Common myeloid progenitor, CD34-positive (primary cell): ENCODE results near the gene SCGB1D4.

Source experiments
- CTCF ChIA-PET: fragments of 350-600 bp; sonication (Branson Sonifier 250); formaldehyde crosslinking; loops from one replicate; lab custom pipeline; 2021; ENCODE audit warnings: antibody characterized with exemption; lab: Charles Lee
- POLR2A ChIA-PET: fragments of 350-600 bp; sonication (Branson Sonifier 250); formaldehyde crosslinking; loops from one replicate; lab custom pipeline; 2021; ENCODE audit warnings: antibody characterized with exemption; lab: Charles Lee
- DNase-seq, 3 donors: peaks; one replicate each; pipeline versions ENCODE4 v3.0.0 to v3.0.0-alpha.2; 2013
- H3K27ac ChIP-seq, 2 experiments: 1 replicate in 1 of 2; 2 replicates in 1 of 2; pipeline ENCODE4 v1.7.0; 2013; ENCODE audit warnings: inconsistent platforms in 2 of 2, low read length in 2 of 2, mild to moderate bottlenecking in 2 of 2, low read depth in 1 of 2, moderate library complexity in 1 of 2; ENCODE audit not compliant: severe bottlenecking in 2 of 2, insufficient read depth in 1 of 2, poor library complexity in 1 of 2
- H3K27me3 ChIP-seq, 5 experiments: replicated peaks in 2 of 5; 1 replicate in 3 of 5; 2 replicates in 2 of 5; pipeline versions ENCODE4 v1.6.1 to v1.7.0; 2013; ENCODE audit warnings: low read length in 4 of 5, mild to moderate bottlenecking in 2 of 5, moderate library complexity in 2 of 5, inconsistent platforms in 1 of 5; ENCODE audit not compliant: insufficient read depth in 5 of 5, control insufficient read depth in 4 of 5
- H3K36me3 ChIP-seq, 4 experiments: 1 replicate in 2 of 4; 2 replicates in 2 of 4; pipeline versions ENCODE4 v1.6.1 to v1.7.0; 2013; ENCODE audit warnings: low read length in 3 of 4, control low read depth in 1 of 4, mild to moderate bottlenecking in 1 of 4; ENCODE audit not compliant: control insufficient read depth in 4 of 4, insufficient read depth in 4 of 4
- H3K4me1 ChIP-seq, 4 experiments: 1 replicate in 3 of 4; 2 replicates in 1 of 4; pipeline versions ENCODE4 v1.6.1 to v1.7.1; 2013; ENCODE audit warnings: low read length in 3 of 4, mild to moderate bottlenecking in 3 of 4, control low read depth in 1 of 4, inconsistent platforms in 1 of 4, moderate library complexity in 1 of 4; ENCODE audit not compliant: control insufficient read depth in 4 of 4, insufficient read depth in 4 of 4; ENCODE audit errors: control extremely low read depth in 1 of 4
- H3K4me3 ChIP-seq, 7 experiments: 1 replicate in 4 of 7; 2 replicates in 3 of 7; pipeline versions ENCODE4 v1.5.1 to v1.7.0; 2013; ENCODE audit warnings: mild to moderate bottlenecking in 7 of 7, low read length in 6 of 7, moderate library complexity in 6 of 7, inconsistent platforms in 2 of 7, low read depth in 2 of 7, control low read depth in 1 of 7; ENCODE audit not compliant: insufficient read depth in 4 of 7, control insufficient read depth in 1 of 7; ENCODE audit errors: extremely low read depth in 1 of 7
- H3K9me3 ChIP-seq, 5 experiments: 1 replicate in 4 of 5; 2 replicates in 1 of 5; pipeline versions ENCODE4 v1.6.1 to v1.7.1; 2013; ENCODE audit warnings: low read length in 4 of 5, mild to moderate bottlenecking in 2 of 5, inconsistent platforms in 1 of 5, low read depth in 1 of 5, moderate library complexity in 1 of 5; ENCODE audit not compliant: control insufficient read depth in 4 of 5, insufficient read depth in 2 of 5; ENCODE audit errors: control extremely low read depth in 1 of 5
- WGBS: methylation state at CpG from one replicate; pipeline ENCODE4 v1.1.5; 2013; ENCODE audit not compliant: insufficient coverage; 5-methylcytosine and 5-hydroxymethylcytosine counted together

The SCGB1D4 gene

DNA sequence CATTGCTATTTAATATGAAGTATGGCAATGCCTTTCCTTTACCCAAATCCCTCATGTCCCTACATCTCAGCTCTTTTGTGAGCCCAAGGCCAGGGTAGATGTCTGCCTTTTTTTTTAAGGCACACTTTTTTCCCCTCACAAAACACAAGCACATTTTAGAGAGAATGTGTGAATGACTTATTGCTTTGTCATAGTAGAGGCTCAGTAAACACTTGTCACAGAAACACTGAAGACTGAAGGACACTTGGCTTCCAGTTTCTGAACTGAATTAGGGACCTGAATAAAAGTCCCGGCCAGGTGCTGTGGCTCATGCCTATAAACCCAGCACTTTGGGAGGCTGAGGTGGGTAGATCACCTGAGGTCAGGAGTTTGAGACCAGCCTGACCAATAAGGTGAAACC lies 31.8 kb downstream of the SCGB1D4 start:
- no peak for DNase-seq
- no peaks in the 10 kb centered on the region for H3K9me3 ChIP-seq
- H3K4me3 ChIP-seq, result no peak overlapping the region
- peaks cover 0 to 9% (median 3%) of the 10 kb centered on the region in 5 experiments for H3K27me3 ChIP-seq
- POLR2A ChIA-PET, result no interaction called here
- no peak overlapping the region for H3K27ac ChIP-seq
- H3K4me1 ChIP-seq, result no peaks in the 10 kb centered on the region
- CTCF ChIA-PET, result no interaction called here
- 80% methylated on average over 1 of the region's 1 CpG for WGBS
- H3K36me3 ChIP-seq, result no peaks in the 10 kb centered on the region

DNA sequence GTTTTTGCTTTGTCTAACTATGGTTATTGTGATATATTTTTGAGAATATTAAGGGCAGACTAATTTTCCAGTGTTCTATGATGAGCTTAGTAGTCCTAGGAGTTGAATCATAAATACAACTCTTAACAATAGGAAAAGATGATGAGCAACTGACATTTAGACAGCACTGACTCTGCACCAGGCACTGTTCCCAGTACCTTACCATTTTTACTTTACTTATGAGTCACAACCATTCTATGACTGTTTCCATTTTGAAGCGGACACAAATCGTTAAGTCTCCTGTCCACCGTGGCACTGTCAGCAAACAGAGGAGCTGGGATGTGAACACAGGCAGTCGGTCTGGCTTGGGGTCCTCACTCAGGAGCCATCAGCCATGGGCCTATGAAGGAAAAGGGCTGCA lies 32.3 kb downstream of the SCGB1D4 start:
- 89% methylated on average over 4 of the region's 4 CpGs for WGBS
- ChIA-PET POLR2A (no interaction called here), CTCF (no interaction called here)
- no peak overlapping the region for H3K4me3 ChIP-seq
- H3K27ac ChIP-seq, result no peak overlapping the region
- no peaks in the 10 kb centered on the region for H3K36me3 ChIP-seq
- H3K27me3 ChIP-seq, result peaks cover 0 to 9% (median 3%) of the 10 kb centered on the region in 5 experiments
- no peaks in the 10 kb centered on the region for H3K4me1 ChIP-seq
- DNase-seq, result no peak
- no peaks in the 10 kb centered on the region for H3K9me3 ChIP-seq

DNA sequence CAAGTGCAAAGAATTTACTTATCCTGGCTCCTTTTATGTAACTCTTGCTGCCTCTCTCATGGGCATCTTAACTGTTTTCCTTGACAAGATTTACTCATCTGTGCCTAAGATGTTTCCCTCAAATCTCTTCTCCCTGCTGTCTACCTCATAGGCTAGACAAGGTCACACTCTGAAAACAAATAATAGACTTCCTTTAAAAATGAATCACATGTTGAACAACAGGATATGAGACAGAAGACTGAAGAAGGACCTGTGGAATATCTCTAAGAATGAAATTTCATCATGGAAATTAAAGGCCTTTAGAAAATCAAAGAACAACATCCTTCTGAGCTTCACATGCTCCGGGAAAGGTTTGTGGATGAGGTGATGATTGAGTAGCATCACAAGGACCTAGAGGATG lies 34.9 kb downstream of the SCGB1D4 start:
- Histone ChIP-seq H3K4me3 (no peak overlapping the region), H3K27me3 (peaks cover 0 to 6% (median 3%) of the 10 kb centered on the region in 5 experiments), H3K9me3 (no peaks in the 10 kb centered on the region), H3K27ac (no peak overlapping the region), H3K4me1 (no peaks in the 10 kb centered on the region), H3K36me3 (no peaks in the 10 kb centered on the region)
- POLR2A ChIA-PET, result no interaction called here
- CTCF ChIA-PET, result no interaction called here
- no peak for DNase-seq
- no CpG with 5 or more reads among the region's 1 CpG for WGBS

DNA sequence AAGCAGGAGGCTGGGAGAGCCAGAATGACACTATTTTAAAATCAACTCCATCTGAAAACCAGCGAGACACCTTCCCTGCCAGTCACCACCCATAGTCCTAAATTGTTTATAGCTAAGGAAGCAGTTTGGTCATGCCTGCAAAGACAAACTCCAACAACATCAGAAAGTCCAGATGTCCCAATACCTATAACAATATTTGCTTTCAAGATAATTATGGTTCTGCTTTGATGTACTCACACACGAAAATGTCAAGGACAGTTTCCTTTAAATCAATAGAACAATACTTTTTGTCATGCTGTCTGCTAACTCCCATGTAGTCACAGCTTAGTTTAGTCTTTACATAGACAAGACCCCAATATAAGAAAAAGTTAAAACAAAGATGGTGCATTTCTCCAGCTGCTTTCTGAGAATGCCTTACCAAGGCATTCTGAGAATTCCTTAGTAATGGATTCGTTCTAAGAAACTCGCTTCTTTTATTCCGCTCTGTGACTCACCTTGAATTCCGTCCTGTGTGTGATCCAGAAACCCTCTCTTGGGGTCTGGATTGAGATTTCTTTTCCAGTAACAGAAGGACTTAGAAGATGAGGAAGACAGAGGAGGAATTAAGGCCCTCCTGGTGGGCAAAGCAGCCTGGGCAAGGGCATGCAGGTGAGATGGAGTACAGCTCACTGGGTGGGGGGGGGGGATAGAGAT lies 38.5 kb downstream of the SCGB1D4 start:
- Histone ChIP-seq H3K36me3 (no peaks in the 10 kb centered on the region), H3K27ac (no peak overlapping the region), H3K9me3 (peaks cover 0 to 2% (median 0%) of the 10 kb centered on the region in 5 experiments), H3K4me1 (no peaks in the 10 kb centered on the region), H3K4me3 (no peak overlapping the region), H3K27me3 (peaks cover 0 to 3% (median 0%) of the 10 kb centered on the region in 5 experiments)
- ChIA-PET POLR2A (no interaction called here), CTCF (no interaction called here)
- DNase-seq, result no peak
- 93% methylated on average over 6 of the region's 6 CpGs for WGBS

DNA sequence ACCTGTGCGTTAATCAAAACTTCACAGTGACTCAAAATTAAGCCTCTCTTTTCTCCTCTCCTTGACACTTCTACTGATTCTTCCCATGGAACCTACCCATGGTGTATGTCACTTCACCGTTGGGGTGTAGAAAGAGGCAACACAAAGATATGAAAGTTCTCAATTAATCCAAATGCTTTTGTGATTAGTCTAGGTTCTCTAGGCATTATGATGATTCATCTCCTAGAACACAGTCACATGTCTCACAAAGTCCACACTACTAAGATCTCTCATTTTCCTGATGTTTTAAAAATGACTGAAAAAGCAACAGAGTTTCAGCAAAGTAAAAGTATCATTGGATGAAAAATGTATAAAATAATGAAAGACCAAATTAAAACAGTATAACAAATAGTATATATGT lies 42.6 kb downstream of the SCGB1D4 start:
- Histone ChIP-seq H3K36me3 (no peaks in the 10 kb centered on the region), H3K4me1 (no peaks in the 10 kb centered on the region), H3K27me3 (peaks cover 0 to 3% (median 0%) of the 10 kb centered on the region in 5 experiments), H3K4me3 (no peak overlapping the region), H3K27ac (no peak overlapping the region), H3K9me3 (peaks cover 2 to 35% (median 27%) of the 10 kb centered on the region in 5 experiments)
- 100% methylated on average over 1 of the region's 2 CpGs for WGBS
- POLR2A ChIA-PET, result no interaction called here
- CTCF ChIA-PET, result interaction anchor here (1.6 kb wide), 1 partner anchor 85 kb away, joined by 3 read pairs; no protein-coding TSS in a partner anchor
- no peak for DNase-seq

DNA sequence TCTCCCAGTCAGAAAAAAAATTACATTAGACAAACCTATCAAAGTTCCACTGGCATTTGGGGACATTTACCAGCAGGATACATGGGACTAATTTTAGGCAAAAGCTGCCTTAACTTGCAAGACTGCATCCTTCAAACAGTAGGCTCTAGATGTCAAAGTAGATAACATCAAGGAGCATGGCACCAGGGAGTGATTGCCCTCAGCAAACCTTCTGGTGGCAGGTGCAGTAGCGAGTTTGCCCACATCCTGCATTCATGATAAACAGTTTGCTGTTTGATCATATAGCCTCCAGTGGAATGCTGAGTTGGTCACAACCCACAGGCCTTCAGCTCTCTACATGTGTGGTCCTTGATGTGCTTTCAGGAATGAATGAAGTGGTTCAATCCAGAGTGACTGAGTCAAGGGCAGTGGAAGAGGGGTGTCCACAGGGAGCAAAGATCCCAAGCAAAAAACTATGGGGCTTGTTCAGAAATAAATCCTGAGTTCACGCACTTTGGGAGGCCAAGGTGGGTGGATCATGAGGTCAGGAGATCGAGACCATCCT lies 44.8 kb downstream of the SCGB1D4 start:
- H3K36me3 ChIP-seq, result no peaks in the 10 kb centered on the region
- POLR2A ChIA-PET, result no interaction called here
- DNase-seq, result no peak
- H3K4me3 ChIP-seq, result no peak overlapping the region
- H3K27ac ChIP-seq, result no peak overlapping the region
- H3K9me3 ChIP-seq, result peaks cover 5 to 51% (median 37%) of the 10 kb centered on the region in 5 experiments
- H3K27me3 ChIP-seq, result peaks cover 0 to 3% (median 0%) of the 10 kb centered on the region in 5 experiments
- CTCF ChIA-PET, result interaction anchor here (1.2 kb wide), 1 partner anchor 11 kb away, joined by 3 read pairs; no protein-coding TSS in a partner anchor
- WGBS, result 100% methylated on average over 1 of the region's 3 CpGs
- H3K4me1 ChIP-seq, result no peaks in the 10 kb centered on the region

DNA sequence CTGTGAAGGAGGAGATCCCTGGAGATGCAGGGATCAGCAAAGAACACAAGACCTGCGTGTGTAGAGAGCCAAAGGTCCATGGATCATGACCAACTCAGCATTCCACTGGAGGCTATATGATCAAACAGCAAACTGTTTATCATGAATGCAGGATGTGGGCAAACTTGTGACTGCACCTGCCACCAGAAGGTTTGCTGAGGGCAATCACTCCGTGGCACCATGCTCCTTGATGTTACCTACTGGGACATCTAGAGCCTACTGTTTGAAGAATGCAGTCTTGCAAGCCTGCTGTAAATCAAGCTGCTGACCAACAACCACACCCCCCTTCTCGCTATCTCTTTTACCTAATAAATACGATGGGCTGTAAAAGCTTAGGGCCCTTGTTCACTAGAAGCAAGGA lies 47.2 kb downstream of the SCGB1D4 start:
- no peak overlapping the region for H3K4me3 ChIP-seq
- no peaks in the 10 kb centered on the region for H3K36me3 ChIP-seq
- 56% methylated on average over 4 of the region's 4 CpGs for WGBS
- peaks cover 0 to 16% (median 8%) of the 10 kb centered on the region in 4 experiments for H3K4me1 ChIP-seq
- DNase-seq, result peak in 1 of 3 donors; percentile 8
- CTCF ChIA-PET, result no interaction called here
- peaks cover 5 to 51% (median 37%) of the 10 kb centered on the region in 5 experiments for H3K9me3 ChIP-seq
- H3K27ac ChIP-seq, result no peak overlapping the region
- POLR2A ChIA-PET, result no interaction called here
- peaks cover 0 to 2% (median 0%) of the 10 kb centered on the region in 5 experiments for H3K27me3 ChIP-seq
